SK-N-SH (cell line): ENCODE data around the gene BRD4. TPM values are rescaled to one million over a fixed set of nuclear protein-coding genes. Genes with fewer than 3 reads are reported as not detected.
A peak's percentile ranks its signal among the peaks of the same experiment; 100 is the strongest.

Experiments
- CTCF ChIA-PET: fragments of 300-600, 350-600 bp; formaldehyde crosslinking; extraction: SDS; loops from one replicate; lab custom pipeline; 2021; lab: Yijun Ruan, JAX
- POLR2A ChIA-PET: fragments of 350-600 bp; sonication (Branson Sonifier 250); formaldehyde crosslinking; extraction: SDS; loops from one replicate; lab custom pipeline; 2020; ENCODE audit warnings: antibody characterized with exemption, inconsistent platforms; lab: Yijun Ruan, JAX
- DNase-seq: peaks from one replicate; pipeline ENCODE4 v3.0.0; 2012
- H2AFZ ChIP-seq: fragments of 200-600 bp; sonication (generic); 2 replicates; pipeline ENCODE4 v1.8.1; 2016; ENCODE audit warnings: antibody characterized with exemption, mild to moderate bottlenecking, low read depth
- H3F3A ChIP-seq: fragments of 200-600 bp; sonication (generic); replicated peaks from 2 replicates; pipeline ENCODE3; 2016; ENCODE audit warnings: antibody characterized with exemption, mild to moderate bottlenecking; ENCODE audit not compliant: insufficient read depth
- H3K27ac ChIP-seq, 2 experiments: fragments of 200-500 bp in 1 of 2; fragments of 200-600 bp in 1 of 2; sonication (Bioruptor generic) in 1 of 2; sonication (generic), shearing (Covaris generic) in 1 of 2; 2 replicates each; pipeline versions ENCODE4 v1.5.1 to v1.6.1; 2014 to 2016; ENCODE audit warnings: low read depth in 2 of 2, inconsistent platforms in 1 of 2, low read length in 1 of 2, mild to moderate bottlenecking in 1 of 2, mixed read lengths in 1 of 2
- H3K27me3 ChIP-seq: fragments of 200-600 bp; sonication (generic), shearing (Covaris generic); 2 replicates; pipeline ENCODE4 v1.6.1; 2016; ENCODE audit warnings: mixed run types; ENCODE audit not compliant: insufficient read depth
- H3K36me3 ChIP-seq, 2 experiments: fragments of 200-500 bp in 1 of 2; fragments of 200-600 bp in 1 of 2; sonication (Bioruptor generic) in 1 of 2; sonication (generic) in 1 of 2; replicated peaks in 1 of 2; 2 replicates each; pipeline versions ENCODE3 to v1.5.1; 2014 to 2016; ENCODE audit warnings: low read length in 1 of 2, mild to moderate bottlenecking in 1 of 2; ENCODE audit not compliant: insufficient read depth in 2 of 2, control insufficient read depth in 1 of 2
- H3K4me1 ChIP-seq, 2 experiments: fragments of 200-500 bp in 1 of 2; fragments of 200-600 bp in 1 of 2; sonication (Bioruptor generic) in 1 of 2; sonication (generic), shearing (Covaris generic) in 1 of 2; 2 replicates each; pipeline versions ENCODE4 v1.5.1 to v1.6.1; 2014 to 2016; ENCODE audit warnings: low read depth in 1 of 2, low read length in 1 of 2, mixed run types in 1 of 2; ENCODE audit not compliant: insufficient read depth in 2 of 2, control insufficient read depth in 1 of 2
- H3K4me2 ChIP-seq: fragments of 200-600 bp; sonication (generic), shearing (Covaris generic); 2 replicates; pipeline ENCODE4 v1.6.1; 2017; ENCODE audit warnings: mixed run types
- H3K4me3 ChIP-seq, 2 experiments: fragments of 200-500 bp in 1 of 2; fragments of 200-600 bp in 1 of 2; sonication (Bioruptor generic) in 1 of 2; sonication (generic), shearing (Covaris generic) in 1 of 2; 2 replicates each; pipeline versions ENCODE4 v1.5.1 to v1.8.1; 2014 to 2016; ENCODE audit warnings: low read depth in 2 of 2, inconsistent platforms in 1 of 2, low read length in 1 of 2, mild to moderate bottlenecking in 1 of 2, mixed read lengths in 1 of 2, moderate library complexity in 1 of 2
- H3K79me2 ChIP-seq: fragments of 200-600 bp; sonication (generic); 2 replicates; pipeline ENCODE4 v1.8.1; 2017; ENCODE audit warnings: mild to moderate bottlenecking; ENCODE audit not compliant: insufficient read depth
- H3K9ac ChIP-seq: fragments of 200-600 bp; sonication (generic); 2 replicates; pipeline ENCODE4 v1.6.1; 2017; ENCODE audit warnings: mixed run types
- H3K9me2 ChIP-seq: fragments of 200-600 bp; sonication (generic); 2 replicates; pipeline ENCODE4 v1.6.1; 2017; ENCODE audit warnings: mixed run types
- H3K9me3 ChIP-seq: fragments of 200-600 bp; sonication (generic); 2 replicates; pipeline ENCODE4 v1.6.1; 2017; ENCODE audit warnings: mixed run types, mild to moderate bottlenecking, moderate library complexity
- H4K20me1 ChIP-seq: fragments of 200-600 bp; sonication (generic); 2 replicates; pipeline ENCODE4 v1.6.1; 2017; ENCODE audit warnings: mild to moderate bottlenecking, mixed run types; ENCODE audit not compliant: insufficient read depth
- CHD2 ChIP-seq: fragments of 150-350 bp; IDR thresholded peaks from 2 replicates; pipeline ENCODE4 v1.6.1; 2018; ENCODE audit warnings: low read length; ENCODE audit not compliant: partially characterized antibody
- CTCF ChIP-seq: fragments of 200-600 bp; sonication (generic); IDR thresholded peaks from 2 replicates; pipeline ENCODE4 v1.6.1; 2017; ENCODE audit warnings: antibody characterized with exemption, mild to moderate bottlenecking, moderate library complexity
- ELF1 ChIP-seq: IDR thresholded peaks from 2 replicates; pipeline ENCODE4 v1.4.0; 2012
- EZH2phosphoT487 ChIP-seq: fragments of 200-600 bp; sonication (generic); IDR thresholded peaks from 2 replicates; pipeline ENCODE4 v1.6.1; 2017; ENCODE audit warnings: low read depth, mixed run types, mild to moderate bottlenecking, antibody characterized with exemption, moderate library complexity, borderline replicate concordance
- FOSL2 ChIP-seq: IDR thresholded peaks from 2 replicates; pipeline ENCODE4 v1.4.0; 2012; ENCODE audit warnings: low read depth, mild to moderate bottlenecking, moderate library complexity, borderline replicate concordance
- FOXJ3 ChIP-seq: sonication (generic); formaldehyde crosslinking; IDR thresholded peaks from 2 replicates; pipeline ENCODE4 v1.5.1; 2020; ENCODE audit warnings: mild to moderate bottlenecking, missing genetic modification reagents
- FOXM1 ChIP-seq: IDR thresholded peaks from 2 replicates; pipeline ENCODE4 v1.4.0; 2012; ENCODE audit warnings: low read depth, mild to moderate bottlenecking
- GABPA ChIP-seq: IDR thresholded peaks from 2 replicates; pipeline ENCODE4 v1.4.0; 2012; ENCODE audit warnings: low read depth, mild to moderate bottlenecking
- PBX3 ChIP-seq: IDR thresholded peaks from 2 replicates; pipeline ENCODE4; 2012
- POLR2AphosphoS5 ChIP-seq: IDR thresholded peaks from 2 replicates; pipeline ENCODE4 v1.6.1; 2012; ENCODE audit warnings: low read depth, low read length
- RCOR1 ChIP-seq: fragments of 150-350 bp; IDR thresholded peaks from 2 replicates; pipeline ENCODE4 v1.6.1; 2017; ENCODE audit warnings: antibody characterized with exemption, low read length
- REST ChIP-seq: IDR thresholded peaks from 2 replicates; pipeline ENCODE4 v1.6.1; 2012; ENCODE audit warnings: mild to moderate bottlenecking, low read depth, low read length, moderate library complexity
- RFX5 ChIP-seq: IDR thresholded peaks from 2 replicates; pipeline ENCODE4 v1.6.1; 2012; ENCODE audit warnings: mild to moderate bottlenecking, improper control_type of control experiment, low read length
- SIN3A ChIP-seq: IDR thresholded peaks from 2 replicates; pipeline ENCODE4 v1.6.1; 2012; ENCODE audit warnings: low read depth, mild to moderate bottlenecking, low read length, moderate library complexity, borderline replicate concordance
- SMC3 ChIP-seq: IDR thresholded peaks from 2 replicates; pipeline ENCODE4 v1.6.1; 2012; ENCODE audit warnings: low read depth, low read length, improper control_type of control experiment
- TAF1 ChIP-seq: IDR thresholded peaks from 2 replicates; pipeline ENCODE4 v1.6.1; 2012; ENCODE audit warnings: low read depth, mild to moderate bottlenecking, low read length, moderate library complexity, borderline replicate concordance
- TCF12 ChIP-seq: IDR thresholded peaks from 2 replicates; pipeline ENCODE4 v1.4.0; 2012
- TEAD4 ChIP-seq: IDR thresholded peaks from 2 replicates; pipeline ENCODE4 v1.4.0; 2012; ENCODE audit warnings: mild to moderate bottlenecking, borderline replicate concordance; ENCODE audit not compliant: insufficient read depth
- USF1 ChIP-seq: IDR thresholded peaks from 2 replicates; pipeline ENCODE4 v1.4.0; 2012; ENCODE audit warnings: low read depth, borderline replicate concordance
- YY1 ChIP-seq: IDR thresholded peaks from 2 replicates; pipeline ENCODE4 v1.4.0; 2012; ENCODE audit warnings: low read depth, mild to moderate bottlenecking
- WGBS: methylation state at CpG from one replicate; pipeline ENCODE4 v1.1.6; 2017; ENCODE audit warnings: low lambda C conversion rate; 5-methylcytosine and 5-hydroxymethylcytosine counted together
- polyA plus RNA-seq, 3 experiments: library from polyadenylated mRNA; depleted of rRNA; stranded (reverse); fragments of >200 nt; gene quantifications; 2 replicates each; pipeline ENCODE4 v1.2.3, GENCODE V29; 2012

The BRD4 gene
- polyA plus RNA-seq, 1 of the 3 experiments (the other 2 are of a cell fraction), result 10.0 TPM

- Histone ChIP-seq H3K4me1 (peaks cover 39 to 58% of the 10 kb centered on the region in 2 experiments; a peak in 3 of 4 replicates), H3K9me3 (no peaks in the 10 kb centered on the region), H3K79me2 (peaks cover 100% of the 10 kb centered on the region), H2AFZ (no peak overlapping the region), H3K27me3 (no peaks in the 10 kb centered on the region), H3K4me3 (no peak overlapping the region), H3F3A (peaks cover 20% of the 10 kb centered on the region), H3K27ac (peak overlapping the region; percentile 39 to 66; a peak in 2 of 4 replicates), H3K4me2 (0 out of 2 replicates have a peak overlapping the region, but pooled peaks have one; percentile 58), H4K20me1 (peaks cover 100% of the 10 kb centered on the region), H3K9me2 (no peaks in the 10 kb centered on the region), H3K36me3 (no peaks in the 10 kb centered on the region), H3K9ac (no peak overlapping the region)
- TF ChIP-seq RCOR1 (no peak), EZH2phosphoT487 (no peak), FOXM1 (no peak), TAF1 (no peak)
- ChIA-PET POLR2A (no interaction called here), CTCF (interaction anchor here (1.5 to 2.0 kb wide), 2 partner anchors 37 to 41 kb away, joined by 3 to 7 read pairs; no protein-coding TSS in a partner anchor)
- DNase-seq, result no peak
- 71% methylated on average over 2 of the region's 2 CpGs for WGBS
These were observed 10.6 kb downstream of the BRD4 start for GRCh38 chr19:15321739-15322138.

GRCh38 chr19:15320116-15320515, 12.2 kb downstream of the BRD4 start:
- no peak overlapping the region for H3K9ac ChIP-seq
- peaks cover 100% of the 10 kb centered on the region for H3K79me2 ChIP-seq
- no peaks in the 10 kb centered on the region for H3K9me2 ChIP-seq
- 19% methylated on average over 4 of the region's 4 CpGs for WGBS
- H4K20me1 ChIP-seq, result peaks cover 100% of the 10 kb centered on the region
- CTCF ChIA-PET, result interaction anchor here (2.0 kb wide), 1 partner anchor 40 kb away, joined by 7 read pairs; no protein-coding TSS in a partner anchor
- H3K27ac ChIP-seq, result peak overlapping the region; percentile 32 to 66; a peak in 3 of 4 replicates
- no peaks in the 10 kb centered on the region for H3K9me3 ChIP-seq
- H3K4me3 ChIP-seq, result no peak overlapping the region
- H3K4me1 ChIP-seq, result peaks cover 38 to 54% of the 10 kb centered on the region in 2 experiments; a peak in 3 of 4 replicates
- H3K4me2 ChIP-seq, result peak overlapping the region; percentile 58
- no peak for DNase-seq
- H3K27me3 ChIP-seq, result no peaks in the 10 kb centered on the region
- H2AFZ ChIP-seq, result no peak overlapping the region
- H3K36me3 ChIP-seq, result no peaks in the 10 kb centered on the region
- POLR2A ChIA-PET, result no interaction called here
- H3F3A ChIP-seq, result peaks cover 19% of the 10 kb centered on the region
- TF ChIP-seq TAF1 (no peak), YY1 (no peak), REST (no peak), CHD2 (no peak), SIN3A (no peak), ELF1 (no peak), FOXJ3 (CRISPR knock-in tag) (no peak), RFX5 (no peak), TEAD4 (peak; percentile 23; the same call in 1 of the 2 replicates), GABPA (no peak), PBX3 (no peak), USF1 (no peak), EZH2phosphoT487 (no peak), FOXM1 (no peak), SMC3 (no peak), TCF12 (peak; percentile 90), FOSL2 (peak; percentile 35; the same call in 1 of the 2 replicates), CTCF (no peak; the same call in 1 of the 2 replicates), POLR2AphosphoS5 (0 out of 2 replicates have a peak, but pooled peaks have one; percentile 27)
